Panc1 (cell line): ENCODE measurements around the gene FTO. TPM values are rescaled to one million over a fixed set of nuclear protein-coding genes. Genes with fewer than 3 reads are reported as not detected.

Experiments used
- ATAC-seq: fragments of 200-7000 bp; cut with Tn5 transposase; 2 replicates; pipeline ENCODE4 v1.9.1; 2020; ENCODE audit warnings: mild to moderate bottlenecking, moderate library complexity
- BruUV-seq: library from RNA; stranded (reverse); fragments of 400-500 nt; replicated peaks from 2 replicates; lab custom pipeline; 2021; lab: Mats Ljungman, UMichigan
- CTCF ChIA-PET: fragments of 300-600 bp; sonication (Branson Sonifier 250); formaldehyde crosslinking; loops from one replicate; lab custom pipeline; 2022; ENCODE audit warnings: antibody characterized with exemption; lab: Charles Lee
- POLR2A ChIA-PET: fragments of 300-600 bp; sonication (Branson Sonifier 250); formaldehyde crosslinking; loops from one replicate; lab custom pipeline; 2022; ENCODE audit warnings: antibody characterized with exemption; lab: Charles Lee
- DNase-seq: peaks from one replicate; pipeline ENCODE4 v3.0.0-alpha.2; 2010; ENCODE audit warnings: low read depth, low spot score
- H3K27ac ChIP-seq: 2 replicates; pipeline ENCODE4 v1.5.1; 2011; ENCODE audit warnings: mild to moderate bottlenecking, low read length, inconsistent platforms
- H3K27me3 ChIP-seq: fragments of 200-500 bp; sonication (Bioruptor generic); 2 replicates; pipeline ENCODE4 v1.6.0; 2014; ENCODE audit warnings: low read length, inconsistent platforms; ENCODE audit not compliant: control insufficient read depth, insufficient read depth
- H3K36me3 ChIP-seq: fragments of 200-500 bp; sonication (Bioruptor generic); 2 replicates; pipeline ENCODE4 v1.5.1; 2014; ENCODE audit warnings: inconsistent platforms, mild to moderate bottlenecking, low read length, moderate library complexity; ENCODE audit not compliant: control insufficient read depth, insufficient read depth
- H3K4me1 ChIP-seq: 2 replicates; pipeline ENCODE4 v1.5.1; 2011; ENCODE audit warnings: inconsistent platforms, mild to moderate bottlenecking, low read length, moderate library complexity; ENCODE audit not compliant: control insufficient read depth, insufficient read depth
- H3K4me3 ChIP-seq, 2 experiments: 2 replicates each; pipeline ENCODE4 v1.5.1; 2011 to 2012; ENCODE audit warnings: low read depth in 2 of 2, low read length in 2 of 2, mild to moderate bottlenecking in 2 of 2, inconsistent platforms in 1 of 2, moderate library complexity in 1 of 2
- H3K9me3 ChIP-seq: fragments of 200-500 bp; sonication (Bioruptor generic); 2 replicates; pipeline ENCODE4 v1.5.1; 2014; ENCODE audit warnings: low read depth, mild to moderate bottlenecking, inconsistent platforms, low read length, moderate library complexity; ENCODE audit not compliant: control insufficient read depth, insufficient read depth
- POLR2AphosphoS5 ChIP-seq: IDR thresholded peaks from 2 replicates; pipeline ENCODE4 v1.6.1; 2012; ENCODE audit warnings: mild to moderate bottlenecking, low read depth, low read length, moderate library complexity
- SIN3A ChIP-seq: IDR thresholded peaks from 2 replicates; pipeline ENCODE4 v1.6.1; 2012; ENCODE audit warnings: low read depth, mild to moderate bottlenecking, low read length, moderate library complexity, borderline replicate concordance; ENCODE audit not compliant: insufficient read depth
- TCF7L2 ChIP-seq: IDR thresholded peaks from 2 replicates; pipeline ENCODE4 v1.6.1; 2011; ENCODE audit warnings: mild to moderate bottlenecking, low read depth, low read length, inconsistent platforms
- in situ Hi-C: cut with HindIII; loops from 2 replicates; pipeline ENCODE4 v1.10.0; 2016; ENCODE audit warnings: low sequenced_read_pairs, low pct_unique_long_range_greater_than_20kb
- intact Hi-C: fragments of 100-400 bp; cut with micrococcal nuclease; formaldehyde crosslinking; loops from one replicate; pipeline ENCODE4 v1.10.0; 2022; ENCODE audit not compliant: unreplicated experiment
- total RNA-seq: library from RNA; stranded (reverse); gene quantifications from one replicate; pipeline ENCODE4 v1.2.1, GENCODE V29; 2021; ENCODE audit not compliant: unreplicated experiment
- TF ChIP-seq, protein P1 (sequence below): fragments of 450-650 bp; IDR thresholded peaks from 2 replicates; pipeline ENCODE4 v1.5.1; 2017; ENCODE audit warnings: mild to moderate bottlenecking
- TF ChIP-seq, protein P2 (sequence below), 2 experiments: IDR thresholded peaks; 2 replicates each; pipeline ENCODE4 v1.6.1; 2011 to 2012; ENCODE audit warnings: low read depth in 2 of 2, control low read depth in 1 of 2, low read length in 1 of 2, mild to moderate bottlenecking in 1 of 2, moderate library complexity in 1 of 2; ENCODE audit not compliant: insufficient read depth in 1 of 2

FTO gene
- total RNA-seq, 1 experiment from 2014 or later, result 38.2 TPM

DNA sequence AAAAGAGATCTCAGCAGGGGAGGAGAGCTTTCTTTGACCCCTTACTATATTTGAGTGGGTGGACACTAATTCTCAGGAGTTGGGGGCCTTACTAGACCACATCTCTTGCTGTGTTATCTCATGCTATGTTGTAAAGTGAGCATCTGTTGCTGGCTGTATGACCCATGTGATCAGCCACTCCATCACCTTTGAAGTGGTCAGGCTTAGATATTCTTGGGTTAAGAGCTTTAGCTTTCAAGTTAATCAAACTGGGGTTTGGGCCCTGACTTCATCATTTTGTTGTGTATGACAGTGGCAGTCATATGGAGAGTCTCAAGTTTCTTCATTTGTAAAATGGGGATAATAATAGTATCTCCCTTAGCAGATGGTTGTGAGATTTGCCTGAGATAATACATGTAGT lies 201.1 kb downstream of the FTO start:
- in situ Hi-C loops, result no loop called here
- no peaks in the 10 kb centered on the region for H3K4me1 ChIP-seq
- BruUV-seq, result no TSS peak
- no peaks in the 10 kb centered on the region; the same call in 1 of the 2 replicates for H3K9me3 ChIP-seq
- DNase-seq, result no peak
- intact Hi-C loops, result no loop called here
- ChIA-PET CTCF (no interaction called here), POLR2A (no interaction called here)
- H3K27me3 ChIP-seq, result no peaks in the 10 kb centered on the region
- no peak overlapping the region for H3K4me3 ChIP-seq
- TF ChIP-seq TCF7L2, result no peak
- TF ChIP-seq, protein P1, sequence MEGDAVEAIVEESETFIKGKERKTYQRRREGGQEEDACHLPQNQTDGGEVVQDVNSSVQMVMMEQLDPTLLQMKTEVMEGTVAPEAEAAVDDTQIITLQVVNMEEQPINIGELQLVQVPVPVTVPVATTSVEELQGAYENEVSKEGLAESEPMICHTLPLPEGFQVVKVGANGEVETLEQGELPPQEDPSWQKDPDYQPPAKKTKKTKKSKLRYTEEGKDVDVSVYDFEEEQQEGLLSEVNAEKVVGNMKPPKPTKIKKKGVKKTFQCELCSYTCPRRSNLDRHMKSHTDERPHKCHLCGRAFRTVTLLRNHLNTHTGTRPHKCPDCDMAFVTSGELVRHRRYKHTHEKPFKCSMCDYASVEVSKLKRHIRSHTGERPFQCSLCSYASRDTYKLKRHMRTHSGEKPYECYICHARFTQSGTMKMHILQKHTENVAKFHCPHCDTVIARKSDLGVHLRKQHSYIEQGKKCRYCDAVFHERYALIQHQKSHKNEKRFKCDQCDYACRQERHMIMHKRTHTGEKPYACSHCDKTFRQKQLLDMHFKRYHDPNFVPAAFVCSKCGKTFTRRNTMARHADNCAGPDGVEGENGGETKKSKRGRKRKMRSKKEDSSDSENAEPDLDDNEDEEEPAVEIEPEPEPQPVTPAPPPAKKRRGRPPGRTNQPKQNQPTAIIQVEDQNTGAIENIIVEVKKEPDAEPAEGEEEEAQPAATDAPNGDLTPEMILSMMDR, result no peak
- TF ChIP-seq POLR2AphosphoS5, result no peak
- TF ChIP-seq, protein P2, sequence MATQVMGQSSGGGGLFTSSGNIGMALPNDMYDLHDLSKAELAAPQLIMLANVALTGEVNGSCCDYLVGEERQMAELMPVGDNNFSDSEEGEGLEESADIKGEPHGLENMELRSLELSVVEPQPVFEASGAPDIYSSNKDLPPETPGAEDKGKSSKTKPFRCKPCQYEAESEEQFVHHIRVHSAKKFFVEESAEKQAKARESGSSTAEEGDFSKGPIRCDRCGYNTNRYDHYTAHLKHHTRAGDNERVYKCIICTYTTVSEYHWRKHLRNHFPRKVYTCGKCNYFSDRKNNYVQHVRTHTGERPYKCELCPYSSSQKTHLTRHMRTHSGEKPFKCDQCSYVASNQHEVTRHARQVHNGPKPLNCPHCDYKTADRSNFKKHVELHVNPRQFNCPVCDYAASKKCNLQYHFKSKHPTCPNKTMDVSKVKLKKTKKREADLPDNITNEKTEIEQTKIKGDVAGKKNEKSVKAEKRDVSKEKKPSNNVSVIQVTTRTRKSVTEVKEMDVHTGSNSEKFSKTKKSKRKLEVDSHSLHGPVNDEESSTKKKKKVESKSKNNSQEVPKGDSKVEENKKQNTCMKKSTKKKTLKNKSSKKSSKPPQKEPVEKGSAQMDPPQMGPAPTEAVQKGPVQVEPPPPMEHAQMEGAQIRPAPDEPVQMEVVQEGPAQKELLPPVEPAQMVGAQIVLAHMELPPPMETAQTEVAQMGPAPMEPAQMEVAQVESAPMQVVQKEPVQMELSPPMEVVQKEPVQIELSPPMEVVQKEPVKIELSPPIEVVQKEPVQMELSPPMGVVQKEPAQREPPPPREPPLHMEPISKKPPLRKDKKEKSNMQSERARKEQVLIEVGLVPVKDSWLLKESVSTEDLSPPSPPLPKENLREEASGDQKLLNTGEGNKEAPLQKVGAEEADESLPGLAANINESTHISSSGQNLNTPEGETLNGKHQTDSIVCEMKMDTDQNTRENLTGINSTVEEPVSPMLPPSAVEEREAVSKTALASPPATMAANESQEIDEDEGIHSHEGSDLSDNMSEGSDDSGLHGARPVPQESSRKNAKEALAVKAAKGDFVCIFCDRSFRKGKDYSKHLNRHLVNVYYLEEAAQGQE (IDR thresholded peaks at IDR 0.05; ENCODE audit: insufficient read depth in 1 of 2, low read depth in 2 of 2, low read length in 1 of 2), result no peak
- no peak for TF ChIP-seq SIN3A
- no peak for ATAC-seq
- no peak overlapping the region for H3K27ac ChIP-seq
- H3K36me3 ChIP-seq, result no peaks in the 10 kb centered on the region

DNA sequence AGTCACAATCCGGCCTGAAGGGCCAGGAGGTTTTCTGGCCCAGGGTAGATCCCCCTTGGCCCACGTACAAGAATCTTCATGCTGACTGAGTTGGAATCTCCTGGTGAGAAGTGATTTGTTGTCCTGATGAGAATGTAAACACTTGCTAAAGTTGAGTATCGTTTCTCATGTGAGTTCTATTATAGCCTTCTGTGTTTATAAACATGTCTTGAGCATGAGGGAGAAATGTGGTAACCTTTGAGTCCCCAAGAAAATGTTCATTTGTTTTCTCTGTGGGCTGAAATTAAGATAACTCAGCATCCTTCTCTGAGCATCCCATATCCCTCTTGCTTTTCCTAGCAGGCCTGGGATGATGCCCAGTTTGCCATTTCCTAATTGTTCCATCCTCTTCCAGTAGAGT lies 204.8 kb downstream of the FTO start:
- no peak for TF ChIP-seq SIN3A
- no peak for TF ChIP-seq POLR2AphosphoS5
- TF ChIP-seq TCF7L2, result no peak
- TF ChIP-seq, protein P2 (IDR thresholded peaks at IDR 0.05; ENCODE audit: insufficient read depth in 1 of 2, low read depth in 2 of 2, low read length in 1 of 2), result no peak
- TF ChIP-seq, protein P1, result no peak
- ATAC-seq, result no peak
- in situ Hi-C loops (no loop called here), intact Hi-C loops (no loop called here)
- H3K36me3 ChIP-seq, result no peaks in the 10 kb centered on the region
- no peaks in the 10 kb centered on the region for H3K27me3 ChIP-seq
- ChIA-PET CTCF (no interaction called here), POLR2A (no interaction called here)
- H3K4me3 ChIP-seq, result no peak overlapping the region
- no peaks in the 10 kb centered on the region for H3K4me1 ChIP-seq
- no peak for DNase-seq
- BruUV-seq, result no TSS peak
- no peak overlapping the region for H3K27ac ChIP-seq
- H3K9me3 ChIP-seq, result no peaks in the 10 kb centered on the region; the same call in 1 of the 2 replicates
